Stimulated activated CD4-positive, alpha-beta T cell treated with anti-CD3 and anti-CD28 coated beads, Interleukin-12 subunit alpha, Interleukin-12 subunit beta, amount 100 ng/mL, for 4 hours (primary cell): ENCODE data around the gene CFAP300.

ENCODE experiments used
- DNase-seq: peaks from one replicate; pipeline ENCODE4 v3.0.0-alpha.2; 2020

Gene CFAP300

DNA sequence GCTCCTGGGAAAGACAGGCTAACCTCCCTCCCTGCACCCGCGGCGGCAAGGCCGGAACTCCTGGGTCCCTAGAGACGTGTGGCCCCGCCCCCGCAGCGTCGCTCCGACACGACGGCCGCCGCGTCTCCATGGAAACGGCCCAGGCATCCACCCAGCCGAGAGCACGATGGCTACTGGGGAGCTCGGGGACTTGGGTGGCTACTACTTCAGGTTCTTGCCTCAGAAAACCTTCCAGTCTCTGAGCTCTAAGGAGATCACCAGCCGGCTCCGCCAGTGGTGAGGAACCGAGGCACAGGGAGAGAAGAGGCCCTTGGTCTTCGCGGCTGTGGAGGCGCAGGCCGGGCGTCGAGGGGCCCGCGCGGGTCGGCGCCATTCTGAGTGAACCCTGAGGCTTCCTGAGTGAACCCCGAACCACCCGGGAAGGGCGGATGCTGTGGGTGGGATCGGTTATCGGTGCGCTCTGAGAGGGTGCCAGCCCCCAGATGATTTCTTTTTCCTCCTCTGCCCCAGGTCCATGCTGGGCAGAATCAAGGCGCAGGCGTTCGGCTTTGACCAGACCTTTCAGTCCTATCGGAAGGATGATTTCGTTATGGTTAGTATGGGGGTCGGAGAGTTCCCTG is at the start of gene CFAP300:
Gene CFAP300, plus strand, starts transcription at position 133 of the 620 bp plus-strand sequence. Its CDS starts 34 bp downstream, at position 167.
- peak; percentile 49 for DNase-seq

GRCh38 chr11:102001657-102002338 is 45.4 kb upstream of the CFAP300 start:
- no peak for DNase-seq

DNA sequence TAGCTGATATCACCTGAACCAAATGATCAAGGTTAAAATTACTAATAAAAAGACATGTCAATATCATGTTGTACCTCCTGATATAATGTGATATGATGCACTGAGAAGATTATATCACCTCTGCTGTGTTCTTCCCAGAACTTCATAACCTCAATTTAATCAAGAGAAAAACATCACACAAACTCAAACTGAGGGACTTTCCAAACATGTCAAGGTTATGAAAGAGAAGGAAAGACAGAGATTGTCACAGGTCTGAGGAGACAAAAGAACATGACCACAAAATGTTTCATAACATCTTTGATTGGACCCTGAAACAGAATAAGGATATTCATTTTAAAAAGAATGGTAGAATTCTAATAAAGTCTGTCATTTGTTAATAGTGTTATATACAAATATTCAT is 43.0 kb upstream of the CFAP300 start:
- DNase-seq = no peak

- no peak for DNase-seq
These were observed 41.9 kb upstream of the CFAP300 start for GRCh38 chr11:102005306-102005705.

GRCh38 chr11:102006835-102007566 is 40.2 kb upstream of the CFAP300 start:
- DNase-seq = no peak

GRCh38 chr11:102007567-102008437 is 39.4 kb upstream of the CFAP300 start:
- DNase-seq = no peak

DNA sequence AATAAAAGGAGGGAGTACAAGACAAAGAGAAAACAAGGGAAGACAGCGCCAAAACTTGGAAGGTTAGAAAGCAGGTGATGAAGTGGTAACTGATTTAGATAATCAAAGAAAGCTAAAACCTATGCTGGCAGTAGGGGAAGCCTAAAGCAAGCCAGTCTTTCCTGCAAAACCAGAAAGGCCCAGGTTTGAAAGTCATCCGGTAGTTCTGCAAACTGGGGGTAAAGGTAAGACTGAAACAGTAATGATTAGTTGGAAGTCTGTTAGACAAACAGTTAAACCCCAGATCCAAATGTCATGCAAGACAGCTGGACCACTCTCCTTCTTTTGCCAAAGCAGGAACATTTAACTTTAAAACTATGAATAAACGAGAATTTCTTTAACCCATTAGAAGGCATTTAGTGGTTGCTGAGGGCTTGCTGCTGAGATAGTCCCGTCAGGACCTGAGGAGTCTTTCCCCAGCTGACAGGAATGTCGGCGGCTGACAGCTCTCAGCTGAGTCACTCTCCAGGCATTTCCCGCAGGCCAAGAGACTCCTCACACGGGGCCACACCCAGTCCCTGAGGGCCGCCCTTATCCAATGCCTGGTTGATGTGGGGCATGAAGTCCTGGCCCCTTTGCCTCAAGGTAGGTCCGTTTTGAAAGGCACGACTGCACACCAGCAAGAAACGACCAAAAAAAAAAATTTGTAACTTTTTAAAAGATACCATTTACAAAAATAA is 36.3 kb upstream of the CFAP300 start:
- DNase-seq = no peak

GRCh38 chr11:102012946-102013345 is 34.3 kb upstream of the CFAP300 start:
- DNase-seq = no peak

DNA sequence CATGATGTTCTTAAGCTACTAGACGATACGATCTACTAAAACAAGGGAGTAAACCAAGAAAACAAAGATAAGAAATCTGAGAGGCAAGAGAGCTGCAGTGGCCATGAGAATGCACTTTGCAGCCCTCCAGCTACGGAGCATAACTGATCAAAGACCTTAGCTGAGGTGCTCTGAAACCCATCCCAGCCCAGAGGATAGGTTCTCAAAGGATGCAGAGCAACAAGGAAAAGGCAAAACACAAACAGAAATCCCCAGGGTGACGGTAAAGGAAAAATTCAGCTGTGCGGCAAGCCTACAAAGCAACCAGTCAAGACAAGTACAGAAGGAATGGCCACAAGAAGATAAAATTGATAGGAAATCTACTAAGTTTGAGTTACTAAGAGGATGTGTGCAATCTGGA is 32.5 kb upstream of the CFAP300 start:
- DNase-seq = no peak

GRCh38 chr11:102017026-102017425 is 30.2 kb upstream of the CFAP300 start:
- no peak for DNase-seq

GRCh38 chr11:102026217-102026616 is 21.0 kb upstream of the CFAP300 start:
- DNase-seq = no peak

DNA sequence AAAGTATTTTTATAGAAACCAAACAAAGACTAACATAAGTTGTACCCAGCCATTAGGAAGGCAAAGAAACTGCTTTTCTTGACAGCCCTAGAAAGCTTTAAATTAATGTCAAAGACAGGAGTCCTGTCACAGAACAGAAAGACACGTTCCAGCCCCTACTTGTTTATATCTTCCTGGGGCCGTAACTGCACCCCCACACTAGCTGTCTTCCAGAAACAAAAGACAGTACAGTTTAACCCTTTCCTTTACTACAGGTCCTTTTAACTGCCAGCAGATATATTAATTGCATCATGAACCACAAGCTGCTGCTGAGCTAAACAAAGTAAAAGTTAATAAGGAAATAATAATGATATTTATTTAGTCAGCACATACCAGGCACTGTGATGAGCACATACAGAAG is 20.3 kb upstream of the CFAP300 start:
- DNase-seq = no peak

DNA sequence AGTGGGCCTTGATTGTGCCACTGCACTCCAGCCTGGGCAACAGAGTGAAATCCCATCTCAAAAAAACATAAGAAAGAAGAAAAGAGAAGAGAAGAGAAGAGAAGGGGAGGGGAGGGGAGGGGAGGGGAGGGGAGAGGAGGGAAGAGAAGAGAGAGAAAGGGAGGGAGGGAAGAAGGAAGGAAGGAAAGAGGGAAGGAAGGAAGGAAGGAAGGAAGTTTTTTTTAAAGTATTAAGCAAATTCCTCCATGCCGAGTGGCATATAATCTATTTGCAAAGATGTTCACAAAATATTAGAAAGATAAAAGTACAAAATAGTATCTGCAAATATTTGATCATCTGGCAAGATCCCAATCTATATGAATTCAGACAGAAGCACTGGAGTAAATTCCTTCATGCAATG is 10.5 kb upstream of the CFAP300 start:
- no peak for DNase-seq

DNA sequence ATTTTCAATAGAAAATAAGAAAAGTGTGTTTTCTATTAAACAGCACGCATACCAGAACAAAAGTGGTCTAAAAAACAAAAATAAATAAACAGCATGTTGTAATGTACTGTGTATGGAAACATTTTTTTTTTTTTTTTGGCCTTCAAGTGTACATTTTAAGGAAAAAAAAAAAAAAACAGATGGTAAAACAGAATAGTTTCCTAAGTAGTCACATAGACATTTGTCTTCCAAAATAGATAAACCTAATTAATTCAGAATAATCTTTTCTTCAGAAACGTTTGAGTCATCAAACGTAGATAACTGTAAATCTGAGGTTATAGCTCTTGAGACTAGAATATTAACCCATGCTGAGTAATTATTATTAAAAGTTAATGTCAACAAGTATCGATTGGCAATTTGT is 396 bp upstream of the CFAP300 start:
- DNase-seq = no peak

- DNase-seq = no peak
These were observed 3.8 kb downstream of the CFAP300 start for GRCh38 chr11:102050927-102051575.

- no peak for DNase-seq
These were observed 14.0 kb downstream of the CFAP300 start for GRCh38 chr11:102061276-102061675.

GRCh38 chr11:102062106-102062505 is 14.9 kb downstream of the CFAP300 start:
- DNase-seq = no peak

DNA sequence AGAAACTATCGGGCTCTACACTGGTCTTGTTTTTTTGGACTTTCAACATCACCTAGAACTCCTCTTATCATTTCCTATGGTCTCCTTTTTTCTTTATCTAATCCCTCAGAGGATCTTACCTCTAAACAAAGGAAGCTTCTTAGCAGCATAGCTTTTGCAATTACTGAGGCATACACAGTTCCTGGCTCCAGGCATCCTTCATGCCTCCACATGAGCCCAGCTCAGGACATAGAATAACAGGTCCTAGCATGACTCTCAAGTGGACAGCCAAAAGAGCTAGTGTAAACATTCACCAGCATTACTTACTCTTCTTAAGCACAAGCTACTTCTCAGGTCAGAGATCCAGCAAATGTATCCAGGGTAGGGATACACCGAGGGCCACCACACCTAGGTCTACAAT is 17.1 kb downstream of the CFAP300 start:
- DNase-seq = no peak

DNA sequence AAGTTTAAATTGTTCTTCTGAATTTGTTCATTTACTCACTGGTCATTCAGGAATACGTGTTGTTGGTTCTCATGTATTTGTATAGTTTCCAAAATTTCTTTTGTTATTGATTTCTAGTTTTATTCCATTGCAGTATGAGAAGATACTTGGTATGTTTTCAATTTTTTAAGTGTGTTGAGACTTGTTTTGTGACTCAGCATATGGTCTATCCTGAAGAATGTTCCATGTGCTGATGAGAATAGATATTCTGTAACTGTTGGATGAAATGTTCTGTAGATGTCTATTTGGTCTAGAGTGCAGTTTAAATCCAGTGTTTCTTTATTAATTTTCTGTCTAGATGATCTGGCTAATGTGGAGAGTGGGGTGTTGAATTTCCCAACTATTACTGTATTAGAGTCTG is 23.5 kb downstream of the CFAP300 start:
- DNase-seq = no peak

GRCh38 chr11:102071497-102072472 is 24.5 kb downstream of the CFAP300 start:
- DNase-seq = no peak

DNA sequence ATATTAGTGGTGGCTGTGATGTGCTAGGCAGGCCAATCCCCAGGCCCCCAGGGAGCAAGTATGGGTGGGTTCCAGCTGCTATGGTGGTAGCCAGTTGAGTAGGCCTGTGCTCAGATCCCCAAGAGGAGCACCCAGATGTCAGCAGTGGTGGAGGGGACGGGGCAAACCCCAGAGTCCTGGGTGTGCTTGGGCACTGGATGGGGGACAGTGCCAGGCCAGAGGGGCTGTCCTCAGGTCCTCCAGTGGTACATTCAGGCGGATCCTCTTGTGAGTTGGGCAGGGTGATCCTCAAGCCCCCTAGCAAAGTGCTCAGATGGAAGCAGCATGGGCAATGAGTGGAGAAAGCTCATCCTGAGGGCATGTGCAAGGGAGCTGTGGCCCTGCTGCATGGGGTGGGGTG is 26.0 kb downstream of the CFAP300 start:
- DNase-seq = no peak
